Neuronal stem cell (in vitro differentiated cells): ENCODE data around the gene HOXA10.

Source experiments
- DNase-seq: peaks from one replicate; pipeline ENCODE4 v3.0.0-alpha.2; 2013; ENCODE audit warnings: low spot score
- H2AFZ ChIP-seq: one replicate; pipeline ENCODE4 v1.6.1; 2013; ENCODE audit warnings: mild to moderate bottlenecking, low read length, inconsistent platforms
- H2AK5ac ChIP-seq: 2 replicates; pipeline ENCODE4 v1.6.1; 2013; ENCODE audit warnings: low read depth, mild to moderate bottlenecking, inconsistent platforms, low read length, moderate library complexity, mixed read lengths
- H2BK120ac ChIP-seq: 2 replicates; pipeline ENCODE4 v1.6.1; 2013; ENCODE audit warnings: low read depth, mild to moderate bottlenecking, inconsistent platforms, low read length, moderate library complexity, mixed read lengths
- H2BK12ac ChIP-seq: one replicate; pipeline ENCODE4 v1.6.1; 2013; ENCODE audit warnings: low read length, inconsistent platforms
- H2BK15ac ChIP-seq: 2 replicates; pipeline ENCODE4 v1.6.1; 2013; ENCODE audit warnings: mild to moderate bottlenecking, low read length, inconsistent platforms, mixed read lengths
- H2BK5ac ChIP-seq: one replicate; pipeline ENCODE4 v1.6.1; 2013; ENCODE audit warnings: inconsistent platforms, mild to moderate bottlenecking, low read length, moderate library complexity
- H3K14ac ChIP-seq: one replicate; pipeline ENCODE4 v1.6.1; 2013; ENCODE audit warnings: low read length, inconsistent platforms
- H3K18ac ChIP-seq: 2 replicates; pipeline ENCODE4 v1.6.1; 2013; ENCODE audit warnings: low read length, inconsistent platforms
- H3K23ac ChIP-seq: 2 replicates; pipeline ENCODE4 v1.6.1; 2013; ENCODE audit warnings: low read depth, mild to moderate bottlenecking, mixed read lengths, low read length, inconsistent platforms; ENCODE audit not compliant: poor library complexity
- H3K27ac ChIP-seq: replicated peaks from 3 replicates; pipeline ENCODE4 v1.5.1; 2013; ENCODE audit warnings: low read length, inconsistent platforms
- H3K27me3 ChIP-seq, 3 experiments: 2 replicates each; pipeline ENCODE4 v1.6.1; 2013; ENCODE audit warnings: low read length in 3 of 3, mild to moderate bottlenecking in 2 of 3, inconsistent platforms in 1 of 3, low read depth in 1 of 3, mixed read lengths in 1 of 3, moderate library complexity in 1 of 3; ENCODE audit not compliant: control insufficient read depth in 3 of 3, insufficient read depth in 3 of 3
- H3K36me3 ChIP-seq, 2 donors: replicated peaks in 1 of 2; 2 replicates each; pipeline ENCODE4 v1.6.1; 2013; ENCODE audit warnings: low read length in 2 of 2; ENCODE audit not compliant: control insufficient read depth in 2 of 2, insufficient read depth in 2 of 2
- H3K4ac ChIP-seq: 2 replicates; pipeline ENCODE4 v1.6.1; 2013; ENCODE audit warnings: inconsistent platforms, mild to moderate bottlenecking, low read length, moderate library complexity
- H3K4me1 ChIP-seq, 2 donors: 1 replicate in 1 of 2; 2 replicates in 1 of 2; pipeline ENCODE4 v1.6.1; 2013; ENCODE audit warnings: low read length in 2 of 2, low read depth in 1 of 2; ENCODE audit not compliant: control insufficient read depth in 2 of 2, insufficient read depth in 1 of 2
- H3K4me2 ChIP-seq: one replicate; pipeline ENCODE4 v1.6.1; 2013; ENCODE audit warnings: mild to moderate bottlenecking, low read length, inconsistent platforms; ENCODE audit not compliant: insufficient read depth, poor library complexity, severe bottlenecking
- H3K4me3 ChIP-seq, 2 donors: 2 replicates each; pipeline ENCODE4 v1.5.1; 2013; ENCODE audit warnings: low read length in 2 of 2, mild to moderate bottlenecking in 2 of 2, inconsistent platforms in 1 of 2, moderate library complexity in 1 of 2
- H3K79me1 ChIP-seq: one replicate; pipeline ENCODE4 v1.6.1; 2013; ENCODE audit warnings: low read depth, mild to moderate bottlenecking, inconsistent platforms, low read length, moderate library complexity
- H3K9ac ChIP-seq: one replicate; pipeline ENCODE4 v1.6.1; 2013; ENCODE audit warnings: mild to moderate bottlenecking, low read depth, low read length, inconsistent platforms; ENCODE audit not compliant: poor library complexity
- H3K9me3 ChIP-seq, 2 donors: replicated peaks in 1 of 2; 2 replicates each; pipeline versions ENCODE3 to v1.6.1; 2013; ENCODE audit warnings: low read length in 2 of 2, mild to moderate bottlenecking in 2 of 2, inconsistent platforms in 1 of 2, low read depth in 1 of 2, mixed read lengths in 1 of 2, moderate library complexity in 1 of 2; ENCODE audit not compliant: control insufficient read depth in 2 of 2, insufficient read depth in 1 of 2
- H4K8ac ChIP-seq: one replicate; pipeline ENCODE4 v1.6.1; 2013; ENCODE audit warnings: low read depth, mild to moderate bottlenecking, inconsistent platforms, low read length, moderate library complexity
- H4K91ac ChIP-seq: one replicate; pipeline ENCODE4 v1.6.1; 2013; ENCODE audit warnings: low read length, low read depth, mild to moderate bottlenecking, inconsistent platforms; ENCODE audit not compliant: poor library complexity
- WGBS, 2 donors: extraction: QIAGEN DNeasy Blood & Tissue Kit; methylation state at CpG; one replicate each; pipeline ENCODE4 v1.1.7; 2013; ENCODE audit warnings: missing lambda C conversion rate in 2 of 2, mixed read lengths in 1 of 2; ENCODE audit not compliant: insufficient read length in 2 of 2, insufficient replicate concordance in 1 of 2; ENCODE audit errors: extremely low coverage in 2 of 2; 5-methylcytosine and 5-hydroxymethylcytosine counted together

The HOXA10 gene

GRCh38 chr7:27167916-27168264 is 6.2 kb downstream of the HOXA10 start:
- no peak overlapping the region for H2BK5ac ChIP-seq
- H2BK120ac ChIP-seq: no peak overlapping the region
- no peaks in the 10 kb centered on the region for H3K4me1 ChIP-seq
- H3K4ac ChIP-seq: no peak overlapping the region
- H3K36me3 ChIP-seq: no peaks in the 10 kb centered on the region
- H2BK15ac ChIP-seq: no peak overlapping the region
- H2AFZ ChIP-seq: no peak overlapping the region
- H3K4me2 ChIP-seq: no peak overlapping the region
- H3K4me3 ChIP-seq: no peak overlapping the region
- no peak overlapping the region for H2BK12ac ChIP-seq
- no peak overlapping the region for H3K14ac ChIP-seq
- H4K91ac ChIP-seq: no peak overlapping the region
- H3K79me1 ChIP-seq: no peaks in the 10 kb centered on the region
- H3K18ac ChIP-seq: no peak overlapping the region
- H3K27ac ChIP-seq: no peak overlapping the region
- no peak overlapping the region for H3K9ac ChIP-seq
- H4K8ac ChIP-seq: no peak overlapping the region
- WGBS, 2 donors: no CpG with 5 or more reads among the region's 4 CpGs
- no peak for DNase-seq
- H3K9me3 ChIP-seq: peaks cover 0 to 31% of the 10 kb centered on the region in 2 donors
- H3K27me3 ChIP-seq: peaks cover 84 to 99% (median 94%) of the 10 kb centered on the region in 3 experiments
- no peak overlapping the region for H3K23ac ChIP-seq
- no peak overlapping the region for H2AK5ac ChIP-seq

DNA sequence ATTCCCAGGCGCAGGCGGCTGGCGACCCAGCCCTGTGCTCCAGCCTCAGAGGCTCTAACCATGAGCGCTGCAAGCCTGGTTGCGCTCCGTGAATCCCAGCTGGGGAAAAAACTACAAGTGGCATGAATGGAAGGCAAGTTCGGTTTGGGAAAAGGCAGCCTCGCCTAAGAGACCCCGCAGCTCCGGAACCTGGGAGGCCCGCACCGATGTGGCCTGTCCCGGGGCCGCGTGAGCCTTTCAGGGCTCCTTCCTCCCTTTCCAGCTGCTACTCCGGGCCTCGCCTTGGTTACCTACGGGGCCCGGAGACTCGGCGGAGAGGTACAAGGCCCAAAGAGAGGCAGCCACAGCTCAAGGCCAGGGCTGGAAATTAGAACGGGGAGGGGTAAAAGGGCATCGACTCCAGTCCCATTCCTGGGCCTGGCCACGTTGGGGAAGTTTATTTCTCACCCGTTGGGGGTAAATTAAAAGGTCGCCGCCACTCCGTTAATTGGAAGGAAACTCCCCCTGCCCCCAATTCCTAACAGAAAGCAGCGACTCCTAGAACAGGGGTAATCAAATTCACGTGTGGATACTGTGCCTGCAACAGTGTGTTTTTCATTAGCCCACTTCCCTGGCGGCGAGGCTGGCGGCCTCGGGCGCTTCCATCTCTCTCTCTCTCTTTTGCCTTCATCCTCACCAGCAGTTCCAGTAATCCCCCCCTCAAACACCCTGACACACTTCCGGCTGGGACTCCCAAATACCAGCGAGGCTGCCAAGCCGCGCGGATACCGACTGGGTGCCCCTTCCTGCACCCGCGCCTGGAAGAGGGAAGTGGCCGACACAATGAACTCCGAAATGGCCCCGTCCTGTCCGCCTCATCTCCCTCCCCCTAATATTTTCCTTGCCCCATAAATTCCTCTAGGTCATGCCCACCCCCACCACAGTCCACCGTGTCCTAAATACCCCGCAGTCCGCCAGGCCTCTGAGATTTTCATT is 7.3 kb downstream of the HOXA10 start:
- Histone ChIP-seq H3K4me2 (no peak overlapping the region), H2BK120ac (peak overlapping the region; percentile 61), H3K14ac (no peak overlapping the region), H3K23ac (no peak overlapping the region), H2BK15ac (no peak overlapping the region), H3K4me3 (no peak overlapping the region), H4K91ac (no peak overlapping the region), H3K27me3 (peaks cover 79 to 99% (median 92%) of the 10 kb centered on the region in 3 experiments), H3K36me3 (no peaks in the 10 kb centered on the region), H3K18ac (no peak overlapping the region), H3K27ac (no peak overlapping the region), H2AK5ac (no peak overlapping the region), H3K9me3 (peaks cover 0 to 27% of the 10 kb centered on the region in 2 donors), H3K79me1 (peaks cover 2% of the 10 kb centered on the region), H4K8ac (no peak overlapping the region), H3K4me1 (no peaks in the 10 kb centered on the region), H3K4ac (no peak overlapping the region), H2BK5ac (no peak overlapping the region), H2BK12ac (no peak overlapping the region), H2AFZ (peak overlapping the region; percentile 17), H3K9ac (no peak overlapping the region)
- no CpG with 5 or more reads among the region's 50 CpGs for WGBS, 2 donors
- DNase-seq: no peak

DNA sequence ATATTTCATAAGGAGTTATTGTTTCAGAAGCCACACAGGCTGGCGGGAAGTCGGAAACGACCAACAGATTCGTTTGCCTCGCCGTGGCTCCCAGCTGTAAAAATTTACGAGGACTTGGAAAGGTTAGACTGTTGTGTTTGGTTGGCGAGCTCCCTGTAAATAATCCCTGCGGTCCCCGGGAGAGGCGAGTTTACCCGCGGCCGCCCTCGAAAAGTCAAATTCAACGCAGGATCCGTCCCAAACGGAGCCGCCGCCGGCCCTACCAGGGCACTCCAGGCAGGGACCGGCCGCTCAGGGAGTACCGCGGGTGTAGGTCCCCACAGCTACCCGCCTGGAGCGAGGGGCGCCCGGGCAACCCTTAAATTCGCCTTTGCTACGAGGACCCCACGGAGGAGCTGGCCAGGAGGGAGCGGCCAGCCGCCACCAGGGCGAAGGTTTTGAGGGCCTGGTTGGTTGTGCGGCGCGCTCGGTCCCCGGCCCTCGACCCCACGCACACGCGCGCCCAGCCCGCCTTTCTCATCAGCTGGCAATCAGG is 8.1 kb downstream of the HOXA10 start:
- H4K91ac ChIP-seq: no peak overlapping the region
- peaks cover 2% of the 10 kb centered on the region for H3K79me1 ChIP-seq
- H2AK5ac ChIP-seq: no peak overlapping the region
- no peak overlapping the region for H2BK12ac ChIP-seq
- no CpG with 5 or more reads among the region's 46 CpGs for WGBS, 2 donors
- DNase-seq: no peak
- H3K18ac ChIP-seq: no peak overlapping the region
- H3K14ac ChIP-seq: no peak overlapping the region
- H3K9me3 ChIP-seq: peaks cover 0 to 27% of the 10 kb centered on the region in 2 donors
- no peaks in the 10 kb centered on the region for H3K36me3 ChIP-seq
- H3K4me1 ChIP-seq: no peaks in the 10 kb centered on the region
- no peak overlapping the region for H2BK5ac ChIP-seq
- no peak overlapping the region for H4K8ac ChIP-seq
- H3K23ac ChIP-seq: no peak overlapping the region
- H2BK15ac ChIP-seq: no peak overlapping the region
- peak overlapping the region; percentile 61 for H2BK120ac ChIP-seq
- peaks cover 74 to 96% (median 91%) of the 10 kb centered on the region in 3 experiments for H3K27me3 ChIP-seq
- no peak overlapping the region for H3K9ac ChIP-seq
- peak overlapping the region; percentile 17 for H2AFZ ChIP-seq
- H3K4me3 ChIP-seq: no peak overlapping the region
- no peak overlapping the region for H3K4ac ChIP-seq
- H3K27ac ChIP-seq: no peak overlapping the region
- H3K4me2 ChIP-seq: no peak overlapping the region
